ENCODE results near the gene GPHB5. TPM values are rescaled to one million over a fixed set of nuclear protein-coding genes. Genes with fewer than 3 reads are reported as not detected.

Gene GPHB5
- total RNA-seq, 1 donor from 2014 or later, result not detected

- peaks cover 3% of the 10 kb centered on the region for H3K9me3 Mint-ChIP-seq (ENCODE audit: unreplicated experiment)
- peak; percentile 35 for DNase-seq (ENCODE audit: low read depth)
- no peak overlapping the region for H2AFZ ChIP-seq (ENCODE audit: low read depth, low read length)
- H3K9me3 ChIP-seq (ENCODE audit: insufficient read depth, low read depth, low read length), result no peaks in the 10 kb centered on the region
- H3K9ac ChIP-seq (ENCODE audit: low read length), result no peak overlapping the region
- H4K20me1 ChIP-seq (ENCODE audit: insufficient read depth, low read length), result peaks cover 28% of the 10 kb centered on the region
- no peak overlapping the region for H3K4me3 ChIP-seq (ENCODE audit: insufficient read depth, low read depth, low read length)
- H3K4me1 ChIP-seq (ENCODE audit: insufficient read depth, low read length), result no peaks in the 10 kb centered on the region
- no peak for TF ChIP-seq EZH2 (IDR thresholded peaks at IDR 0.05; ENCODE audit: insufficient read depth, low read length)
- no peak for TF ChIP-seq CTCF (IDR thresholded peaks at IDR 0.05; ENCODE audit: insufficient read depth, low read depth, low read length)
- H3K27me3 ChIP-seq (ENCODE audit: insufficient read depth, low read length), result no peaks in the 10 kb centered on the region
- H3K27me3 Mint-ChIP-seq (ENCODE audit: low read depth, unreplicated experiment), result no peaks in the 10 kb centered on the region
- no peak for FAIRE-seq
- H3K4me3 Mint-ChIP-seq (ENCODE audit: unreplicated experiment), result no peak overlapping the region
- no peak overlapping the region for H3K27ac ChIP-seq (ENCODE audit: low read depth, low read length)
- peaks cover 14% of the 10 kb centered on the region for H3K4me1 Mint-ChIP-seq (ENCODE audit: low read depth, unreplicated experiment)
- no peak overlapping the region for H3K27ac Mint-ChIP-seq (ENCODE audit: unreplicated experiment)
- H3K36me3 ChIP-seq (ENCODE audit: insufficient read depth, low read length), result no peaks in the 10 kb centered on the region
- peaks cover 45% of the 10 kb centered on the region for H3K79me2 ChIP-seq (ENCODE audit: insufficient read depth, low read length)
- no peak overlapping the region for H3K4me2 ChIP-seq (ENCODE audit: low read length)
- H3K36me3 Mint-ChIP-seq (ENCODE audit: low read depth, unreplicated experiment), result peaks cover 20% of the 10 kb centered on the region
Observed at GRCh38 chr14:63266106-63266505, 52.6 kb downstream of the GPHB5 start.

Other genes with a start within 250 kb of the GPHB5 start
- 29.6 and 34.5 TPM in 2 replicates for gene RHOJ, start 114.5 kb downstream of the GPHB5 start, total RNA-seq
- 60.2 and 69.3 TPM in 2 replicates for gene PPP2R5E, start 224.4 kb upstream of the GPHB5 start, total RNA-seq